Measurements from ENCODE around the gene RPUSD3. TPM values are rescaled to one million over a fixed set of nuclear protein-coding genes. Genes with fewer than 3 reads are reported as not detected.

The RPUSD3 gene
- polyA plus RNA-seq, 2 of the 4 experiments (the other 2 are of a cell fraction), result 38.9 to 44.5 TPM

DNA sequence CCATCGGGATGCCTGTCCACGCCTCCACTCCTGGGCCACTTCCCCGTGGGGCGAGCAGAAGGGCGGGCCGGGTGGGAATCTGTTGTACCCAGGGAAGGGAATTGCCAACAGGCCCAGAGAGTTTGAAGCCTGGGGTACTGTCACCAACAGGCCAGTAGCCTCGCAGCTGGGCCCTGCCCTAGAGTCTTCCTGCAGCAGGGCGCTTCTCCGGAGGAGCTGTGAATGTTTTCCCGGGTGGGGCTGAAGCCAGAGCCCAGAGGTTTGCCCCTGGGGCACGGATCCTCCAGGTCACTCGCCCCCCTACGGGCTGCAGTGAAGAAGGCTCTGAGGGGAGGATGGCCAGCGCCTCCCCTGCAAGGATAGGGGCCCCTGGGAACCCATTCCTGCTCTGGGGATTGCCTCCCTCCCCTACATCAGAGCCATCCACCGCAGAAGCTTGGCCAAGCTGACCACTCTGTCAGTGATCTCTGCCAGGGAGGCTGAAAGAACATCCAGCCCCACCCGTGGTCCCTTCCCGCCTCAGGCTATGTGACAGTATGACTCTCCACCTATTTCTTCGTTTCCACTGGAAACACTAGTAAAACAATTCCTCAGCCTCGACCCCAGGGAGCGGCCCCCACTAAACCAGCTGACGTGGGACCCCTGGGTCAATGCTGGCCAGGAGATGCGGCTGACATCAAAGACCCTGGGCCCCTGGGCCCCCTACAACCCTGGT, 19.4 kb upstream of the RPUSD3 start:
- Histone ChIP-seq H3K4me3 (peak overlapping the region; percentile 26; the same call in 1 of the 3 replicates), H3K4me1 (peaks cover 26% of the 10 kb centered on the region), H3K27ac (peak overlapping the region; percentile 72 to 85; a peak in 5 of 6 replicates), H3K9me3 (no peaks in the 10 kb centered on the region), H3K4me2 (peak overlapping the region; percentile 59)
- no peak for FAIRE-seq
- TF ChIP-seq NFE2L2 (conservative IDR thresholded peaks at IDR 0.05; ENCODE audit: low read length), result no peak
- no peak for TF ChIP-seq EP300 (IDR thresholded peaks at IDR 0.05)
- ChIA-PET CTCF (interaction anchor here (1.1 to 3.6 kb wide), 2 partner anchors 71 to 83 kb away, joined by 3 to 18 read pairs; no protein-coding TSS in a partner anchor), POLR2A (interaction anchor here (2.3 kb wide), 1 partner anchor 70 kb away, joined by 7 read pairs; the partner anchor contains the start of gene CRELD1)
- ATAC-seq, result peak; percentile 18 to 21
- 81% methylated on average over 15 of the region's 22 CpGs for WGBS (ENCODE audit: missing lambda C conversion rate)
- no peak for DNase-seq (ENCODE audit: low read depth in 1 of 2, low spot score in 1 of 2)

GRCh38 chr3:9862391-9863057, 18.7 kb upstream of the RPUSD3 start:
- TF ChIP-seq, protein P1, sequence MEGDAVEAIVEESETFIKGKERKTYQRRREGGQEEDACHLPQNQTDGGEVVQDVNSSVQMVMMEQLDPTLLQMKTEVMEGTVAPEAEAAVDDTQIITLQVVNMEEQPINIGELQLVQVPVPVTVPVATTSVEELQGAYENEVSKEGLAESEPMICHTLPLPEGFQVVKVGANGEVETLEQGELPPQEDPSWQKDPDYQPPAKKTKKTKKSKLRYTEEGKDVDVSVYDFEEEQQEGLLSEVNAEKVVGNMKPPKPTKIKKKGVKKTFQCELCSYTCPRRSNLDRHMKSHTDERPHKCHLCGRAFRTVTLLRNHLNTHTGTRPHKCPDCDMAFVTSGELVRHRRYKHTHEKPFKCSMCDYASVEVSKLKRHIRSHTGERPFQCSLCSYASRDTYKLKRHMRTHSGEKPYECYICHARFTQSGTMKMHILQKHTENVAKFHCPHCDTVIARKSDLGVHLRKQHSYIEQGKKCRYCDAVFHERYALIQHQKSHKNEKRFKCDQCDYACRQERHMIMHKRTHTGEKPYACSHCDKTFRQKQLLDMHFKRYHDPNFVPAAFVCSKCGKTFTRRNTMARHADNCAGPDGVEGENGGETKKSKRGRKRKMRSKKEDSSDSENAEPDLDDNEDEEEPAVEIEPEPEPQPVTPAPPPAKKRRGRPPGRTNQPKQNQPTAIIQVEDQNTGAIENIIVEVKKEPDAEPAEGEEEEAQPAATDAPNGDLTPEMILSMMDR (IDR thresholded peaks at IDR 0.05), result peak; percentile 28; the same call in 2 of the 3 replicates
- no peak for TF ChIP-seq GATA3 (IDR thresholded peaks at IDR 0.05; ENCODE audit: borderline replicate concordance)
- peak; percentile 50 for TF ChIP-seq SMC3 (IDR thresholded peaks at IDR 0.05)
- peak; percentile 18 to 31; a peak in 1 of 5 replicates for TF ChIP-seq RAD21 (conservative IDR thresholded peaks at IDR 0.05 in 1 of 2, IDR thresholded peaks at IDR 0.05 in 1 of 2)
- H3K27ac ChIP-seq, result peak overlapping the region; percentile 72 to 85; a peak in 5 of 6 replicates
- peaks cover 26% of the 10 kb centered on the region for H3K4me1 ChIP-seq
- H3K4me2 ChIP-seq, result peak overlapping the region; percentile 59
- H3K4me3 ChIP-seq, result peak overlapping the region; percentile 26; the same call in 1 of the 3 replicates
- ATAC-seq (peak; percentile 68 to 88), FAIRE-seq (no peak), DNase-seq (ENCODE audit: low read depth in 1 of 2, low spot score in 1 of 2) (peak; percentile 36 to 53)
- POLR2A ChIA-PET, result interaction anchor here (2.3 kb wide), 1 partner anchor 70 kb away, joined by 7 read pairs; the partner anchor contains the start of gene CRELD1
- WGBS (ENCODE audit: missing lambda C conversion rate), result 64% methylated on average over 25 of the region's 45 CpGs
- CTCF ChIA-PET, result interaction anchor here (1.1 kb wide), 1 partner anchor 72 kb away, joined by 3 read pairs; no protein-coding TSS in a partner anchor
- no peaks in the 10 kb centered on the region for H3K9me3 ChIP-seq

DNA sequence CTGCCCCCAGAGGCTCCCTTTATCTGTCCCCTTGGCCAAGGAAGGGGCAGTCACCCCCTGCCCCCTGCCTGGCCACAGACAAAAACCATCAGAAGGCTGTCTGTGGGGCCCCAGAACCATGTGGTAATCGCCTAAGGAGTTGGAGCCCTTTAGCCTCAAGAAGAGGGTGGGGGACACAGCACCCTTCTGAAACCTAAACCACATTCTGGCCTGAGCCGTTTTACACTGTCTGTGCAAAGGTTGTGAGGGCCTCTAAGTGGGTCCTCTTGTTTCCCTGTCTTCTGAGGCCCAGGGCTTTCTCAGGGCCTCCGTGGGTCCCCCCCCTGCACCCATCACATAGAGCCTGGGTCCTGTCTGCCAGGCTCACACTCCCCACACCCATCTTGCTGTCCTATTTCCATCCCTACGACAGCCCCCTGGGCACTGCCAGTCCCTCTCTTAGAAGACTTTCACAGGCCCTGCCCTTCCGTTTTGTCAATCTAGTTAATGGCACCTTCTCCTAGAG, 17.9 kb upstream of the RPUSD3 start:
- POLR2A ChIA-PET, result interaction anchor here (0.6 kb wide), 1 partner anchor 64 kb away, joined by 4 read pairs; no protein-coding TSS in a partner anchor
- peaks cover 26% of the 10 kb centered on the region for H3K4me1 ChIP-seq
- DNase-seq (ENCODE audit: low read depth in 1 of 2, low spot score in 1 of 2) (no peak), FAIRE-seq (no peak), ATAC-seq (no peak)
- H3K27ac ChIP-seq, result peak overlapping the region; percentile 72 to 85; a peak in 5 of 6 replicates
- no peaks in the 10 kb centered on the region for H3K9me3 ChIP-seq
- TF ChIP-seq CBX8 (IDR thresholded peaks at IDR 0.05), result no peak
- no peak for TF ChIP-seq HEYL (CRISPR knock-in tag; IDR thresholded peaks at IDR 0.05)
- TF ChIP-seq KDM1A (IDR thresholded peaks at IDR 0.05; ENCODE audit: low read depth), result no peak
- no peak for TF ChIP-seq HES2 (IDR thresholded peaks at IDR 0.05)
- TF ChIP-seq, protein P2, sequence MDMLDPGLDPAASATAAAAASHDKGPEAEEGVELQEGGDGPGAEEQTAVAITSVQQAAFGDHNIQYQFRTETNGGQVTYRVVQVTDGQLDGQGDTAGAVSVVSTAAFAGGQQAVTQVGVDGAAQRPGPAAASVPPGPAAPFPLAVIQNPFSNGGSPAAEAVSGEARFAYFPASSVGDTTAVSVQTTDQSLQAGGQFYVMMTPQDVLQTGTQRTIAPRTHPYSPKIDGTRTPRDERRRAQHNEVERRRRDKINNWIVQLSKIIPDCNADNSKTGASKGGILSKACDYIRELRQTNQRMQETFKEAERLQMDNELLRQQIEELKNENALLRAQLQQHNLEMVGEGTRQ (IDR thresholded peaks at IDR 0.05), result no peak
- no peak for TF ChIP-seq ELK1 (IDR thresholded peaks at IDR 0.05; ENCODE audit: low read depth, low read length)
- no peak for TF ChIP-seq RAD21 (conservative IDR thresholded peaks at IDR 0.05 in 1 of 2, IDR thresholded peaks at IDR 0.05 in 1 of 2)
- no peak for TF ChIP-seq JUNB (IDR thresholded peaks at IDR 0.05)
- TF ChIP-seq NPAS2 (CRISPR knock-in tag; IDR thresholded peaks at IDR 0.05; ENCODE audit: borderline replicate concordance), result no peak
- TF ChIP-seq HOXB5 (CRISPR knock-in tag; IDR thresholded peaks at IDR 0.05), result no peak
- H3K4me3 ChIP-seq, result no peak overlapping the region
- CTCF ChIA-PET, result interaction anchor here (0.5 to 1.8 kb wide), 5 partner anchors 13 to 155 kb away, joined by 3 to 5 read pairs (median 3); no protein-coding TSS in a partner anchor
- 81% methylated on average over 5 of the region's 5 CpGs for WGBS (ENCODE audit: missing lambda C conversion rate)
- H3K4me2 ChIP-seq, result no peak overlapping the region
